ENCODE measurements around the gene ADGRA3. TPM values are rescaled to one million over a fixed set of nuclear protein-coding genes. Genes with fewer than 3 reads are reported as not detected.

ADGRA3 gene
- total RNA-seq, 1 experiment from 2014 or later: 29.0 TPM

DNA sequence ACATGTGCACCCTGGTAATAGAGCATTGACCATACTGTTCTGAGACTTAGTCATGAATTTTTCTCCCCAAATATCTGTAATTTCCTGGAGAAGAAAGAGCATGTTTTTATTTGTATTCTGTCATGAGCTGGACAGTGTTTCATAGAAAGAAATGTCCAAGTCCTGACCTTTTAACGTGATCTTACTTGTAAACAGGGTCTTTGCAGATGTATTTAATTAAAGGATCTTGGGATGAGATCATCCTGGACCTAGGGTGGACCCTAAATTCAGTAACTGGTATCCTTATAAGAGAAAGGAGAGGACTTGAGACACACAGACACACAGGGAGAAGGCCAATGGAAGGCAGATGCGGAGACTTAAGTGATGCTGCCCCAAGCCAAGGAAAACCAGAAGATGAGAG is 3.6 kb downstream of the ADGRA3 start:
- Histone ChIP-seq H3K36me3 (ENCODE audit: low read depth, low read length) (no peaks in the 10 kb centered on the region), H3K9me3 (ENCODE audit: low read length) (no peaks in the 10 kb centered on the region), H3K9ac (ENCODE audit: low read length) (no peak overlapping the region), H4K20me1 (ENCODE audit: low read length) (peaks cover 27% of the 10 kb centered on the region; the same call in 1 of the 2 replicates), H3K9me2 (replicated peaks; ENCODE audit: low read length) (no peaks in the 10 kb centered on the region), H3K4me2 (ENCODE audit: low read length) (no peak overlapping the region), H3K4me3 (ENCODE audit: low read length) (no peak overlapping the region), H3F3A (ENCODE audit: low read length, unreplicated experiment) (no peaks in the 10 kb centered on the region), H3K4me1 (ENCODE audit: insufficient read depth, low read length) (peaks cover 27% of the 10 kb centered on the region), H2AFZ (ENCODE audit: low read length) (no peak overlapping the region), H3K27me3 (ENCODE audit: low read length) (no peaks in the 10 kb centered on the region), H3K27ac (ENCODE audit: low read length) (no peak overlapping the region), H3K79me2 (ENCODE audit: low read length) (peaks cover 55% of the 10 kb centered on the region)
- no peak for DNase-seq
- intact Hi-C loops (cut with micrococcal nuclease): no loop called here
- no TSS peak for BruUV-seq (replicated peaks)
- TF ChIP-seq, protein P1, sequence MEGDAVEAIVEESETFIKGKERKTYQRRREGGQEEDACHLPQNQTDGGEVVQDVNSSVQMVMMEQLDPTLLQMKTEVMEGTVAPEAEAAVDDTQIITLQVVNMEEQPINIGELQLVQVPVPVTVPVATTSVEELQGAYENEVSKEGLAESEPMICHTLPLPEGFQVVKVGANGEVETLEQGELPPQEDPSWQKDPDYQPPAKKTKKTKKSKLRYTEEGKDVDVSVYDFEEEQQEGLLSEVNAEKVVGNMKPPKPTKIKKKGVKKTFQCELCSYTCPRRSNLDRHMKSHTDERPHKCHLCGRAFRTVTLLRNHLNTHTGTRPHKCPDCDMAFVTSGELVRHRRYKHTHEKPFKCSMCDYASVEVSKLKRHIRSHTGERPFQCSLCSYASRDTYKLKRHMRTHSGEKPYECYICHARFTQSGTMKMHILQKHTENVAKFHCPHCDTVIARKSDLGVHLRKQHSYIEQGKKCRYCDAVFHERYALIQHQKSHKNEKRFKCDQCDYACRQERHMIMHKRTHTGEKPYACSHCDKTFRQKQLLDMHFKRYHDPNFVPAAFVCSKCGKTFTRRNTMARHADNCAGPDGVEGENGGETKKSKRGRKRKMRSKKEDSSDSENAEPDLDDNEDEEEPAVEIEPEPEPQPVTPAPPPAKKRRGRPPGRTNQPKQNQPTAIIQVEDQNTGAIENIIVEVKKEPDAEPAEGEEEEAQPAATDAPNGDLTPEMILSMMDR (conservative IDR thresholded peaks at IDR 0.05; ENCODE audit: low read depth, low read length): no peak
- no peak for TF ChIP-seq EZH2 (IDR thresholded peaks at IDR 0.05; ENCODE audit: low read length, unreplicated experiment)
- TF ChIP-seq EZH2phosphoT487 (IDR thresholded peaks at IDR 0.05; ENCODE audit: borderline replicate concordance, low read length): no peak
- ATAC-seq: no peak
- CTCF ChIA-PET: no interaction called here
- POLR2A ChIA-PET (ENCODE audit: unreplicated experiment): no interaction called here

DNA sequence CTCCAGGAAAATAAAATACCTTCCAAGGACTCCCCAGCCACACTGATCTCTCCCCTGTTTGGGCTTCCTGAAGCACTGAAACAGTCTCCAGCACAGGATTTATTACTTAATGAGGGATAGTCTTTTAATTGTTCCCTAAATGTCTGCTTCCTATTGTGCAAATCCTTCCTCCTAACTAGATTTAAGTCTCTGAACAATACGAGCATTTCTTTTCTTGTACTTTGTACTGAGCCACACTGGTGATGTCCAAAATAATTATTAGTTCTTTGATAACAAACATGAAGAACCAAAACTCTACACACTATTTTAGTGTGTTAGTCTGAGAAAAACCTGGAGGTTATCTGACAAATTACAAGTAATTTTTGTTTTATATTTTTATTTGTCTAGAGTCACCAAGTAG is 5.1 kb downstream of the ADGRA3 start:
- ChIA-PET CTCF (no interaction called here), POLR2A (ENCODE audit: unreplicated experiment) (no interaction called here)
- peaks cover 30% of the 10 kb centered on the region; the same call in 1 of the 2 replicates for H4K20me1 ChIP-seq (ENCODE audit: low read length)
- no peaks in the 10 kb centered on the region for H3K9me2 ChIP-seq (replicated peaks; ENCODE audit: low read length)
- H3K27ac ChIP-seq (ENCODE audit: low read length): no peak overlapping the region
- no peak overlapping the region for H3K4me2 ChIP-seq (ENCODE audit: low read length)
- no peak overlapping the region for H2AFZ ChIP-seq (ENCODE audit: low read length)
- peaks cover 19% of the 10 kb centered on the region; the same call in 1 of the 2 replicates for H3K4me1 ChIP-seq (ENCODE audit: insufficient read depth, low read length)
- ATAC-seq (no peak), DNase-seq (no peak)
- TF ChIP-seq EZH2 (IDR thresholded peaks at IDR 0.05; ENCODE audit: low read length, unreplicated experiment) (no peak), EZH2phosphoT487 (IDR thresholded peaks at IDR 0.05; ENCODE audit: borderline replicate concordance, low read length) (no peak)
- TF ChIP-seq, protein P1 (conservative IDR thresholded peaks at IDR 0.05; ENCODE audit: low read depth, low read length): no peak
- H3K4me3 ChIP-seq (ENCODE audit: low read length): no peak overlapping the region
- no peaks in the 10 kb centered on the region for H3F3A ChIP-seq (ENCODE audit: low read length, unreplicated experiment)
- intact Hi-C loops (cut with micrococcal nuclease): no loop called here
- no peaks in the 10 kb centered on the region for H3K36me3 ChIP-seq (ENCODE audit: low read depth, low read length)
- no peaks in the 10 kb centered on the region for H3K9me3 ChIP-seq (ENCODE audit: low read length)
- BruUV-seq (replicated peaks): no TSS peak
- peaks cover 55% of the 10 kb centered on the region for H3K79me2 ChIP-seq (ENCODE audit: low read length)
- H3K27me3 ChIP-seq (ENCODE audit: low read length): no peaks in the 10 kb centered on the region
- H3K9ac ChIP-seq (ENCODE audit: low read length): no peak overlapping the region

DNA sequence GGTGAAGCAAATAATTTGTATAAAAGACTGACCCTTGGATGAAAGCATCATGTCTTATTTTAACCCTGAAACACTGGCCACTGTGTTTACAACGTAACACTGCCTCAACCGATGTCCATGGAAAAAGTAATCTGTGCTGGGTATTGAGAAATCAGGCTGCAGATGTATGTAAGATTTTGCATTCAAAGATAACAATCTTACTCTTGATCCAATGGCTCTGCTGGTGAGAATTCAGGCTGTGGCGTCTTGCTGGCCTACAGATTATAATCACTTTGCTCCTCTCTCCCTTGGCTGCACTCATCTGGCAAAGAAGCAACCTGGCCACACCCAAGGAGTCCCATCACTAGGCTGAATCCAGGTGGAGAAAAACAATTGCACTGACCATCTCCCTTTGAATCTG is 7.5 kb downstream of the ADGRA3 start:
- Histone ChIP-seq H3K9ac (ENCODE audit: low read length) (no peak overlapping the region), H3K4me1 (ENCODE audit: insufficient read depth, low read length) (peaks cover 15% of the 10 kb centered on the region), H3K4me3 (ENCODE audit: low read length) (no peak overlapping the region), H3K27me3 (ENCODE audit: low read length) (no peaks in the 10 kb centered on the region), H3K4me2 (ENCODE audit: low read length) (no peak overlapping the region), H3K9me2 (replicated peaks; ENCODE audit: low read length) (no peaks in the 10 kb centered on the region), H3K79me2 (ENCODE audit: low read length) (peaks cover 36% of the 10 kb centered on the region), H2AFZ (ENCODE audit: low read length) (no peak overlapping the region), H3K36me3 (ENCODE audit: low read depth, low read length) (no peaks in the 10 kb centered on the region), H3F3A (ENCODE audit: low read length, unreplicated experiment) (no peaks in the 10 kb centered on the region), H4K20me1 (ENCODE audit: low read length) (peaks cover 31% of the 10 kb centered on the region; the same call in 1 of the 2 replicates), H3K27ac (ENCODE audit: low read length) (no peak overlapping the region), H3K9me3 (ENCODE audit: low read length) (no peaks in the 10 kb centered on the region)
- TF ChIP-seq EZH2 (IDR thresholded peaks at IDR 0.05; ENCODE audit: low read length, unreplicated experiment) (no peak), EZH2phosphoT487 (IDR thresholded peaks at IDR 0.05; ENCODE audit: borderline replicate concordance, low read length) (no peak)
- TF ChIP-seq, protein P1 (conservative IDR thresholded peaks at IDR 0.05; ENCODE audit: low read depth, low read length): no peak
- no peak for ATAC-seq
- no peak for DNase-seq
- no TSS peak for BruUV-seq (replicated peaks)
- ChIA-PET POLR2A (ENCODE audit: unreplicated experiment) (no interaction called here), CTCF (no interaction called here)
- intact Hi-C loops (cut with micrococcal nuclease): no loop called here
